ENCODE data around the gene ADGRG1. TPM values are rescaled to one million over a fixed set of nuclear protein-coding genes. Genes with fewer than 3 reads are reported as not detected.

Gene ADGRG1
- total RNA-seq, 1 donor from 2014 or later, result 41.1 TPM

DNA sequence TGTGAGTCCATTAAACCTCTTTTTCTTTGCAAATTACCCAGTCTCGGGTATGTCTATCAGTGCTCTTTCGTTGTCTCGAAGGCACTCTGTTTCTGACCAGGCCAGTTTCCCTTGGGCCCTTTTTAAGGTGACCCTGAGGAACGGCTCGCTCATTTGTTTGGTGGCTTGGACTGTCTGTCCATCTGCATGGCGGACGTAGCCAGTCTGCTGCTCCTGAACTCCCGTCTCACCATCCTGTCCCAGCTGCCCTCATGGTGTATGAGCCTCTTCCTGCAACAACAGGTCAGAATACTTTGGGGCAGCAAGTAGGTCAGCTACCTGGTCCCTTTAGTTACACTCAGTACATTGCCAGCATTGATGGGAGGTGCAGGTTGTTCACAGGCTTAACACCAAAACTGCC, 85.2 kb downstream of the ADGRG1 start:
- H3K27ac Mint-ChIP-seq, result no peak overlapping the region
- TF ChIP-seq, protein P1, sequence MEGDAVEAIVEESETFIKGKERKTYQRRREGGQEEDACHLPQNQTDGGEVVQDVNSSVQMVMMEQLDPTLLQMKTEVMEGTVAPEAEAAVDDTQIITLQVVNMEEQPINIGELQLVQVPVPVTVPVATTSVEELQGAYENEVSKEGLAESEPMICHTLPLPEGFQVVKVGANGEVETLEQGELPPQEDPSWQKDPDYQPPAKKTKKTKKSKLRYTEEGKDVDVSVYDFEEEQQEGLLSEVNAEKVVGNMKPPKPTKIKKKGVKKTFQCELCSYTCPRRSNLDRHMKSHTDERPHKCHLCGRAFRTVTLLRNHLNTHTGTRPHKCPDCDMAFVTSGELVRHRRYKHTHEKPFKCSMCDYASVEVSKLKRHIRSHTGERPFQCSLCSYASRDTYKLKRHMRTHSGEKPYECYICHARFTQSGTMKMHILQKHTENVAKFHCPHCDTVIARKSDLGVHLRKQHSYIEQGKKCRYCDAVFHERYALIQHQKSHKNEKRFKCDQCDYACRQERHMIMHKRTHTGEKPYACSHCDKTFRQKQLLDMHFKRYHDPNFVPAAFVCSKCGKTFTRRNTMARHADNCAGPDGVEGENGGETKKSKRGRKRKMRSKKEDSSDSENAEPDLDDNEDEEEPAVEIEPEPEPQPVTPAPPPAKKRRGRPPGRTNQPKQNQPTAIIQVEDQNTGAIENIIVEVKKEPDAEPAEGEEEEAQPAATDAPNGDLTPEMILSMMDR (conservative IDR thresholded peaks at IDR 0.05), result no peak
- no peak for DNase-seq (ENCODE audit: extremely low spot score, unreplicated experiment)
- no peaks in the 10 kb centered on the region for H3K9me3 Mint-ChIP-seq
- H3K36me3 Mint-ChIP-seq, result no peaks in the 10 kb centered on the region
- no peaks in the 10 kb centered on the region for H3K27me3 Mint-ChIP-seq
- no peak overlapping the region for H3K4me3 Mint-ChIP-seq
- no peaks in the 10 kb centered on the region for H3K4me1 Mint-ChIP-seq (ENCODE audit: unreplicated experiment)

DNA sequence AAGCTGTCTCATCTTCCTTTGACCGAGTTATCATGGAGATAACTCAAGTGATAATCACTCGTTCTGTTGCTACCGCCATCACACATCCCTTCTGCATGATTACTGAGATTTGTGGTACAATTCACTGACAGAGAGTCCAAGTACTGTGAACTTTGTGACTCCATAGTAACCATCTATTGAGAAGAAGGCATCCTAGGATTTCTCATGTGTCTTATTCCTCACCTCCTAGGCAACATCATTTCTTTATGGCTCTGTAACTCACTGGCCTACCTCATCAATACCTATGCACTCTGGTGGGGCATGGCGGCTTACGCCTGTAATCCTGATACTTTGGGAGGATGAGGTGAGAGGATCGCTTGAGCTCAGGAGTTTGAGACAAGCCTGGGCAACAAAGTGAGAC, 85.6 kb downstream of the ADGRG1 start:
- DNase-seq (ENCODE audit: extremely low spot score, unreplicated experiment), result no peak
- Mint-ChIP-seq H3K36me3 (no peaks in the 10 kb centered on the region), H3K4me3 (no peak overlapping the region), H3K27me3 (no peaks in the 10 kb centered on the region), H3K27ac (no peak overlapping the region), H3K9me3 (no peaks in the 10 kb centered on the region), H3K4me1 (ENCODE audit: unreplicated experiment) (no peaks in the 10 kb centered on the region)
- TF ChIP-seq, protein P1 (conservative IDR thresholded peaks at IDR 0.05), result no peak

Other genes starting within 250 kb of the ADGRG1 start
- not detected in 2 replicates for gene CCL17, start 223.9 kb upstream of the ADGRG1 start, total RNA-seq (ENCODE audit: low replicate concordance)
- 68.2 and 73.7 TPM in 2 replicates for gene CIAPIN1, start 181.2 kb upstream of the ADGRG1 start, total RNA-seq (ENCODE audit: low replicate concordance)
- 73.1 and 96.0 TPM in 2 replicates for gene COQ9, start 181.2 kb upstream of the ADGRG1 start, total RNA-seq (ENCODE audit: low replicate concordance)
- gene POLR2C, start 166.0 kb upstream of the ADGRG1 start, total RNA-seq (ENCODE audit: low replicate concordance), result 63.0 and 70.5 TPM in 2 replicates
- gene DOK4, start 142.1 kb upstream of the ADGRG1 start, total RNA-seq (ENCODE audit: low replicate concordance), result 33.3 and 72.0 TPM in 2 replicates
- 6.9 and 14.4 TPM in 2 replicates for gene CCDC102A, start 92.1 kb upstream of the ADGRG1 start, total RNA-seq (ENCODE audit: low replicate concordance)
- 0.82 and 1.7 TPM in 2 replicates for gene ADGRG5, start 86.0 kb upstream of the ADGRG1 start, total RNA-seq (ENCODE audit: low replicate concordance)
- not detected in 2 replicates for gene ADGRG3, start 39.7 kb downstream of the ADGRG1 start, total RNA-seq (ENCODE audit: low replicate concordance)
- 0.69 and 7.4 TPM in 2 replicates for gene DRC7, start 66.2 kb downstream of the ADGRG1 start, total RNA-seq (ENCODE audit: low replicate concordance)
- gene KATNB1, start 107.1 kb downstream of the ADGRG1 start, total RNA-seq (ENCODE audit: low replicate concordance), result 20.2 and 31.7 TPM in 2 replicates
- 27.3 and 48.4 TPM in 2 replicates for gene KIFC3, start 173.9 kb downstream of the ADGRG1 start, total RNA-seq (ENCODE audit: low replicate concordance)